ENCODE results near the gene MFGE8. TPM values are rescaled to one million over a fixed set of nuclear protein-coding genes. Genes with fewer than 3 reads are reported as not detected.

The MFGE8 gene
- total and polyA plus RNA-seq, 7 donors = 137 to 771 (median 253) TPM

GRCh38 chr15:88918738-88919137, 5.6 kb upstream of the MFGE8 start:
- H3K27me3 ChIP-seq (ENCODE audit: insufficient read depth in 3 of 3, low read length in 2 of 3) = no peaks in the 10 kb centered on the region
- peak overlapping the region; percentile 84 for H3K27ac ChIP-seq
- no peak for TF ChIP-seq CTCF (IDR thresholded peaks at IDR 0.05)
- no peak overlapping the region for H3K4me3 ChIP-seq
- WGBS, 3 donors = 17 to 36% (median 20%) methylated on average over 4 of the region's 4 CpGs
- H3K4me1 ChIP-seq = peaks cover 34% of the 10 kb centered on the region
- peak; percentile 90 to 95 (median 94) for ATAC-seq
- peak; percentile 83 to 88 for DNase-seq
- intact Hi-C loops (cut with DNase I) = no loop called here
- H3K36me3 ChIP-seq (ENCODE audit: insufficient read depth in 1 of 2, low read depth in 1 of 2) = no peaks in the 10 kb centered on the region
- H3K9me3 ChIP-seq = no peaks in the 10 kb centered on the region

DNA sequence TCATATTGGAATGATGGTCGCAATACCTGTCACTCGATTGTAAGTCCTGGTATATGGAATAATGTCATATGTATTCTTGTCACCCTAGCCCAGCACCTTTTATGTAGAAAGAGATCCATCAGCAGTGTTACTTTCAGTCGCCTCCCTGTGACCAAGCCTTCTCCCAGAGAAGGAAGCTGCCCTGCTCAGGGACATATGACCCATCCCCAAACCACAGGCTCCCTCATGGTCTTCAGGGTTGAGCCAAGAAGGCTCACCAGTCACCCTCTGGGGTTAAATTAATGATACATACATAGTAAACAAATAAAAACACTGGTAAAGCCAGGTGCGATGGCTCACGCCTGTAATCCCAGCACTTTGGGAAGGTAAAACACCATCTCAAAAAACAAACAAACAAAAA, 4.6 kb upstream of the MFGE8 start:
- no peaks in the 10 kb centered on the region for H3K36me3 ChIP-seq (ENCODE audit: insufficient read depth in 1 of 2, low read depth in 1 of 2)
- no peak for DNase-seq
- ATAC-seq = no peak
- H3K4me3 ChIP-seq = no peak overlapping the region
- H3K27me3 ChIP-seq (ENCODE audit: insufficient read depth in 3 of 3, low read length in 2 of 3) = no peaks in the 10 kb centered on the region
- H3K4me1 ChIP-seq = peaks cover 34% of the 10 kb centered on the region
- 90 to 92% (median 92%) methylated on average over 5 of the region's 5 CpGs for WGBS, 3 donors
- no peaks in the 10 kb centered on the region for H3K9me3 ChIP-seq
- peak overlapping the region; percentile 84 for H3K27ac ChIP-seq
- intact Hi-C loops (cut with DNase I) = no loop called here
- no peak for TF ChIP-seq CTCF (IDR thresholded peaks at IDR 0.05)

DNA sequence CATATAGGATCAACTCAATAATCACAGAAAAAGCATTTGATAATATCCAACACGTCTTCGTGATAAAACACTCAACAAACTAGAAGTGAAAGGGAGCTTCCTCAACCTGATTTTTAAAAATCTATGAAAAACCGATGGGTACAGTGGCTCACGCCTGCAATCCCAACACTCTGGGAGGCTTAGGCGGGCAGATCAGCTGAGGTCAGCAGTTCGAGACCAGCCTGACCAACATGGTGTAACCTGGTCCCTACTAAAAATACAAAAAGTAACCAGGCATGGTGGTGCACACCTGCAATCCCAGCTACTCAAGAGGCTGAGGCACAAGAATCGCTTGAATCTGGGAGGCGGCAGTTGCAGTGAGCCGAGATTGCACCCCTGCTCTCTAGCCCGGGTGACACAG, 2.2 kb upstream of the MFGE8 start:
- Histone ChIP-seq H3K4me3 (no peak overlapping the region), H3K9me3 (no peaks in the 10 kb centered on the region), H3K27me3 (ENCODE audit: insufficient read depth in 3 of 3, low read length in 2 of 3) (no peaks in the 10 kb centered on the region), H3K27ac (peak overlapping the region; percentile 93), H3K4me1 (peaks cover 48% of the 10 kb centered on the region), H3K36me3 (ENCODE audit: insufficient read depth in 1 of 2, low read depth in 1 of 2) (no peaks in the 10 kb centered on the region)
- intact Hi-C loops (cut with DNase I) = no loop called here
- no peak for DNase-seq
- WGBS, 3 donors = 91 to 95% (median 94%) methylated on average over 10 of the region's 10 CpGs
- no peak for TF ChIP-seq CTCF (IDR thresholded peaks at IDR 0.05)
- ATAC-seq = no peak

GRCh38 chr15:88913850-88914169, 631 bp upstream of the MFGE8 start:
- WGBS, 3 donors = 64 to 76% (median 67%) methylated on average over 4 of the region's 4 CpGs
- peak overlapping the region; percentile 93 for H3K27ac ChIP-seq
- no peak for TF ChIP-seq CTCF (IDR thresholded peaks at IDR 0.05)
- intact Hi-C loops (cut with DNase I) = loop anchor here in 1 of 2 donors (5.0 kb wide), 1 partner anchor 173 kb away; the partner anchor contains the start of gene ABHD2
- ATAC-seq (no peak), DNase-seq (no peak)
- no peaks in the 10 kb centered on the region for H3K9me3 ChIP-seq
- peak overlapping the region; percentile 92 for H3K4me3 ChIP-seq
- no peaks in the 10 kb centered on the region for H3K27me3 ChIP-seq (ENCODE audit: insufficient read depth in 3 of 3, low read length in 2 of 3)
- H3K4me1 ChIP-seq = peaks cover 52% of the 10 kb centered on the region
- H3K36me3 ChIP-seq (ENCODE audit: insufficient read depth in 1 of 2, low read depth in 1 of 2) = peaks cover under 1 to 13% of the 10 kb centered on the region in 2 donors

DNA sequence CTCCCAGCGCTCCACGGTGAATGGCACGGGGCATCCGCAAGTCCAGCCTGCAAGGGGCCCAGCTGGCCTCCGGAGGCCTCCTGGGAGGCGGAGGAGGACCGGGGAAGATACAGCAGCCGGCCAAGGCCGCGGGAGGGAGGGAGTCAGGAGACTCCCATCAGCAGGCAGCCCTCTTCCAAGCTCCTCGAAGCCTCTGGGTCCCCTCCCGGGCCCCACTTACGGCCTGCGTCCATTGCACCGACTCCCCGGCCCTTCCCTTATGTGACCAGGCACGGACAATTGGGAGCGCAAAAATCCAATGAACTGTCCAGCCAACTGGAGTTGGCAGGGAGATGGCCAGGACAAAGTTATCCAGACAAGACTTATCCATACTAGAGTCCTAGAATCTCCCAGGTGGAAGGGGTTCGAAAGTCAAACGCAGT, 668 bp downstream of the MFGE8 start:
- peak; percentile 56 to 74 for DNase-seq

More for the DNA sequence above, 668 bp downstream of the MFGE8 start:
- ATAC-seq = peak; percentile 17 to 51 (median 30)
- WGBS, 3 donors = 0 to 6% (median 3%) methylated on average over 20 of the region's 20 CpGs
- TF ChIP-seq CTCF (IDR thresholded peaks at IDR 0.05) = no peak
- intact Hi-C loops (cut with DNase I) = loop anchor here in 1 of 2 donors (5.0 kb wide), 1 partner anchor 175 kb away; the partner anchor contains the start of gene ABHD2
- Histone ChIP-seq H3K4me1 (peaks cover 55% of the 10 kb centered on the region), H3K27me3 (ENCODE audit: insufficient read depth in 3 of 3, low read length in 2 of 3) (no peaks in the 10 kb centered on the region), H3K36me3 (ENCODE audit: insufficient read depth in 1 of 2, low read depth in 1 of 2) (peaks cover 9 to 26% of the 10 kb centered on the region in 2 donors), H3K4me3 (peak overlapping the region; percentile 92), H3K9me3 (no peaks in the 10 kb centered on the region), H3K27ac (peak overlapping the region; percentile 93)

Data from psoas muscle (tissue), 8 donors.